AG10803 (cell line): ENCODE measurements around the gene TBC1D19.

Experiments
- DNase-seq: peaks from one replicate; pipeline ENCODE4 v3.0.0; 2010; ENCODE audit warnings: low read depth
- H3K4me3 ChIP-seq: 2 replicates; pipeline ENCODE4 v1.5.1; 2011; ENCODE audit warnings: mild to moderate bottlenecking, low read length, control low read depth
- TF ChIP-seq, protein P1 (sequence below): conservative IDR thresholded peaks from 2 replicates; pipeline ENCODE4 v1.5.1; 2011; ENCODE audit warnings: mild to moderate bottlenecking, low read length, control low read depth, inconsistent platforms

Gene TBC1D19

GRCh38 chr4:26751004-26751403 lies 167.1 kb downstream of the TBC1D19 start:
- TF ChIP-seq, protein P1, sequence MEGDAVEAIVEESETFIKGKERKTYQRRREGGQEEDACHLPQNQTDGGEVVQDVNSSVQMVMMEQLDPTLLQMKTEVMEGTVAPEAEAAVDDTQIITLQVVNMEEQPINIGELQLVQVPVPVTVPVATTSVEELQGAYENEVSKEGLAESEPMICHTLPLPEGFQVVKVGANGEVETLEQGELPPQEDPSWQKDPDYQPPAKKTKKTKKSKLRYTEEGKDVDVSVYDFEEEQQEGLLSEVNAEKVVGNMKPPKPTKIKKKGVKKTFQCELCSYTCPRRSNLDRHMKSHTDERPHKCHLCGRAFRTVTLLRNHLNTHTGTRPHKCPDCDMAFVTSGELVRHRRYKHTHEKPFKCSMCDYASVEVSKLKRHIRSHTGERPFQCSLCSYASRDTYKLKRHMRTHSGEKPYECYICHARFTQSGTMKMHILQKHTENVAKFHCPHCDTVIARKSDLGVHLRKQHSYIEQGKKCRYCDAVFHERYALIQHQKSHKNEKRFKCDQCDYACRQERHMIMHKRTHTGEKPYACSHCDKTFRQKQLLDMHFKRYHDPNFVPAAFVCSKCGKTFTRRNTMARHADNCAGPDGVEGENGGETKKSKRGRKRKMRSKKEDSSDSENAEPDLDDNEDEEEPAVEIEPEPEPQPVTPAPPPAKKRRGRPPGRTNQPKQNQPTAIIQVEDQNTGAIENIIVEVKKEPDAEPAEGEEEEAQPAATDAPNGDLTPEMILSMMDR, result no peak
- no peak for DNase-seq
- no peak overlapping the region for H3K4me3 ChIP-seq

DNA sequence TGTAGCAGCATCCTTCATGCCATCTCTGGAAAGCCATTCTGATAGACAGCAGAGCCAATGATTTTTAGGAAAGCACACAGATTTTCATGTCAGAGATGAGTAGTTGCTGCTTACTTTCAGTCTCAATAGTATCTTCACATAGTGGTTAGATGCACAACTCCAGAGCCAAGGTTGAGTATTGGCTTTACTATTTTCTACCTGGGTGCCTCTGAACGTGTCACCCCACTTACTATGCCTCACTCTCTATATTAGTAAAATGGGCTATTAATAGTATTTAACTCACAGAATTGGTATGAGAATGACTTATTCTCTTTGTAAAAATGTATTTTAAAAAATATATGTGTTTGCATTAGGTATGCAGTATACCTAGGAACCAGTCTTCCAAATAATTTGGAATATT lies 168.0 kb downstream of the TBC1D19 start:
- H3K4me3 ChIP-seq, result no peak overlapping the region
- TF ChIP-seq, protein P1, result no peak
- DNase-seq, result no peak

DNA sequence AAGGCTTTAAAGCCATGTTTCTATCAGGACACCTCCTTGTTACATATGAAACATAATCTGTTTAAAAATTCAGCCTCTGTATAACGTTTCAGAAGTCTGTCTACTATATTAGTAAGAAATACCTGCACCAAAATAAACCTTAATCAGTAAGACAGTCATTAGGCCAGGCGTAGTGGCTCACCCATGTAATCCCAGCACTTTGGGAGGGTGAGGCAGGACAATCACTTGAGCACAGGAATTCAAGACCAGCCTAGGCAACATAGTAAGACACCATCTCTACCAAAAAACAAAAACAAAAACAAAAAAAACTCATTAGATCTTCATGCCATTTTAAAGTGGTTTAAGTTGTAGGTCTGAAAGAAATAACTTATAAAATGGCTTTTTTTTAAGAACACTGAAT lies 169.3 kb downstream of the TBC1D19 start:
- no peak for DNase-seq
- TF ChIP-seq, protein P1, result no peak
- H3K4me3 ChIP-seq, result no peak overlapping the region

DNA sequence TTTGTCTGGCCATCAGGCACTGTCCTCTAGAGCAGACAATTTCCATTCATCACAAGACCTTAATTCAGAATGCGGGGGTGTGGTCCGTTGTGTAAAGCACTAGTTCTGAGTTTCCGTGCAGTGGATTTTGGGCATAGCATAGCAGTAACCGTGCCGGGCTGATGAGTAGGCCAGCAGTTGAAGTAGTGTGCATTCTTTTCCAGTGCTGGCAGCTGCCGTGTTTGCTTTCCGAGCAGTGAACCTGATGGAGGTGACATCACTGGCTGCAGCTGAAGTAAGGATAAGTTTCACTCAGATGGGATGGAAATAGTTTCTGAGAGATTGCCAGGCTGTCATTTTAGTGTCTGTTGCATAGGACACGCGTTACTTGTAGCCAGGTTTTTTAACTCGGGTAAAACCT lies 169.7 kb downstream of the TBC1D19 start:
- TF ChIP-seq, protein P1, result no peak

DNA sequence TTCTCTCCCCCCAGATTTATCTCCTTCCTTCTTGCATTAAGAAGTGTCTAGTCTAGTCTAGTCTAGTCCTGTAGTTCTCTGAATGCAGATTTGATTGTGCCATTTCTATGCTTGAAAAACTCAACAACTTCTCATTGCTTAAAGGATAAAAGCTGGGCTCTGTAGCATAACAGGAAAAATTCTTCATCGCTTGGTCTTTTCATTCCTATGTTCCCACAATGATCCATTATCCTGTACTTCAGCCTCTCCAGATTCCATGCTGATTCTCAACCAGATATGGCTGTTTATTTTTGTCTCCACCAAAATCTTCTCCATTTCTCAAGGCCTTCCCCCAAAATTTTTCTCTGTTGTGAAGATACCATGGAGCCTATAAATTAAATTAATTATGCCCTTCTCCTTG lies 173.9 kb downstream of the TBC1D19 start:
- DNase-seq, result no peak
- no peak overlapping the region for H3K4me3 ChIP-seq
- TF ChIP-seq, protein P1, result no peak

More for the DNA sequence above, 169.7 kb downstream of the TBC1D19 start:
- DNase-seq, result no peak
- no peak overlapping the region for H3K4me3 ChIP-seq

DNA sequence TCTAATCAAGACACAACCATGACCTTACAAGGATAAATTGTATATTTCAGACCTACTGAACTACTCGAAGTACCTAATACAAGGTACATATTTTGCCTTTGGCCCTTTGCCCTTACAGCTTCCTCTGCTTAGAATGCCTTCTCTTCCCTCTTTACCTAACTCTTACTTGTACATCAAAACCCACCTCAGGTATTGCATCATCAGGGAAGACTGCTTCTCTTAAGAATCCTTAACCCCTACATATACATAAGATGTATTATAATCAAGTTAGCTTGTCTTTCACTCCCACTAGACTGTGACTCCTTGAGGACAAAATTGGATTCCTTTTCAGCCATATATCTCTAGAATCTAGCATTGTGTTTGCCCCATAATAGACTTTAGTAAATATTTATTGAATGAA lies 175.0 kb downstream of the TBC1D19 start:
- no peak overlapping the region for H3K4me3 ChIP-seq
- TF ChIP-seq, protein P1, result no peak
- no peak for DNase-seq

GRCh38 chr4:26762650-26763049 lies 178.8 kb downstream of the TBC1D19 start:
- TF ChIP-seq, protein P1, result no peak
- H3K4me3 ChIP-seq, result no peak overlapping the region
- DNase-seq, result no peak
